ENCODE data around the gene THAP12.

DNA sequence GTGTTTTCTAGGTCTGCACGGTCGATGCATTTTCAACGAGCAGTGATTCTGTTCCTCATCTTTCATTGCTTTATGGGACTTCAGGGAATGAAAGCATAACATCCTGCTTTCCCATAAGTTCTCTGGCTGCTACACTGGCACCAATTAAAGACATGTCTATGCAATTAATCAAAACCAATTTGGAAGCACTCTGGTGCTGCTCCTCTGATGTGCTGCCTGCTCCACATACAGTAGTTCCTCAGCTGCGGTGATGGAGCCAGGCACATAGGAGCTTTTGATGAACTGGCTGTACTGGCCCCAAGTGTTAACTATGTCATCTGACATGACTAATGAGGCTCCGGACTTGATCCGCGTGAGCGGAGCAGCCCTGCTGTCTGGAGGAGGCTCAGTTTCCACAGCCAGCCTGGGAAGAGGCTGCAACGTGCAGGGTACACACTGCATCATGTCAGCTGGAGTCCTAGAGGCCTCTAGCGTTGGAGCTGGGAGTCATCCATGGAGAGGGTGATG is 30.0 kb upstream of the THAP12 start:
- TF ChIP-seq, protein P1, sequence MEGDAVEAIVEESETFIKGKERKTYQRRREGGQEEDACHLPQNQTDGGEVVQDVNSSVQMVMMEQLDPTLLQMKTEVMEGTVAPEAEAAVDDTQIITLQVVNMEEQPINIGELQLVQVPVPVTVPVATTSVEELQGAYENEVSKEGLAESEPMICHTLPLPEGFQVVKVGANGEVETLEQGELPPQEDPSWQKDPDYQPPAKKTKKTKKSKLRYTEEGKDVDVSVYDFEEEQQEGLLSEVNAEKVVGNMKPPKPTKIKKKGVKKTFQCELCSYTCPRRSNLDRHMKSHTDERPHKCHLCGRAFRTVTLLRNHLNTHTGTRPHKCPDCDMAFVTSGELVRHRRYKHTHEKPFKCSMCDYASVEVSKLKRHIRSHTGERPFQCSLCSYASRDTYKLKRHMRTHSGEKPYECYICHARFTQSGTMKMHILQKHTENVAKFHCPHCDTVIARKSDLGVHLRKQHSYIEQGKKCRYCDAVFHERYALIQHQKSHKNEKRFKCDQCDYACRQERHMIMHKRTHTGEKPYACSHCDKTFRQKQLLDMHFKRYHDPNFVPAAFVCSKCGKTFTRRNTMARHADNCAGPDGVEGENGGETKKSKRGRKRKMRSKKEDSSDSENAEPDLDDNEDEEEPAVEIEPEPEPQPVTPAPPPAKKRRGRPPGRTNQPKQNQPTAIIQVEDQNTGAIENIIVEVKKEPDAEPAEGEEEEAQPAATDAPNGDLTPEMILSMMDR (IDR thresholded peaks at IDR 0.05), result no peak
- TF ChIP-seq CREM (CRISPR knock-in tag; IDR thresholded peaks at IDR 0.05) (no peak), TEAD1 (CRISPR knock-in tag; IDR thresholded peaks at IDR 0.05) (no peak), SMAD3 (CRISPR knock-in tag; IDR thresholded peaks at IDR 0.05; ENCODE audit: borderline replicate concordance) (no peak), MYBL2 (CRISPR knock-in tag; IDR thresholded peaks at IDR 0.05) (no peak), ELF4 (CRISPR knock-in tag; IDR thresholded peaks at IDR 0.05; ENCODE audit: low read depth) (no peak), TCF7 (CRISPR knock-in tag; IDR thresholded peaks at IDR 0.05; ENCODE audit: low read depth) (no peak), NFYB (CRISPR knock-in tag; conservative IDR thresholded peaks at IDR 0.05; ENCODE audit: low read depth) (no peak)
- TF ChIP-seq, protein P2, sequence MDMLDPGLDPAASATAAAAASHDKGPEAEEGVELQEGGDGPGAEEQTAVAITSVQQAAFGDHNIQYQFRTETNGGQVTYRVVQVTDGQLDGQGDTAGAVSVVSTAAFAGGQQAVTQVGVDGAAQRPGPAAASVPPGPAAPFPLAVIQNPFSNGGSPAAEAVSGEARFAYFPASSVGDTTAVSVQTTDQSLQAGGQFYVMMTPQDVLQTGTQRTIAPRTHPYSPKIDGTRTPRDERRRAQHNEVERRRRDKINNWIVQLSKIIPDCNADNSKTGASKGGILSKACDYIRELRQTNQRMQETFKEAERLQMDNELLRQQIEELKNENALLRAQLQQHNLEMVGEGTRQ (CRISPR knock-in tag; IDR thresholded peaks at IDR 0.05), result no peak
- TF ChIP-seq, protein P3, sequence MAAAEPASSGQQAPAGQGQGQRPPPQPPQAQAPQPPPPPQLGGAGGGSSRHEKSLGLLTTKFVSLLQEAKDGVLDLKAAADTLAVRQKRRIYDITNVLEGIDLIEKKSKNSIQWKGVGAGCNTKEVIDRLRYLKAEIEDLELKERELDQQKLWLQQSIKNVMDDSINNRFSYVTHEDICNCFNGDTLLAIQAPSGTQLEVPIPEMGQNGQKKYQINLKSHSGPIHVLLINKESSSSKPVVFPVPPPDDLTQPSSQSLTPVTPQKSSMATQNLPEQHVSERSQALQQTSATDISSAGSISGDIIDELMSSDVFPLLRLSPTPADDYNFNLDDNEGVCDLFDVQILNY (CRISPR knock-in tag; IDR thresholded peaks at IDR 0.05), result no peak
- TF ChIP-seq, protein P4, sequence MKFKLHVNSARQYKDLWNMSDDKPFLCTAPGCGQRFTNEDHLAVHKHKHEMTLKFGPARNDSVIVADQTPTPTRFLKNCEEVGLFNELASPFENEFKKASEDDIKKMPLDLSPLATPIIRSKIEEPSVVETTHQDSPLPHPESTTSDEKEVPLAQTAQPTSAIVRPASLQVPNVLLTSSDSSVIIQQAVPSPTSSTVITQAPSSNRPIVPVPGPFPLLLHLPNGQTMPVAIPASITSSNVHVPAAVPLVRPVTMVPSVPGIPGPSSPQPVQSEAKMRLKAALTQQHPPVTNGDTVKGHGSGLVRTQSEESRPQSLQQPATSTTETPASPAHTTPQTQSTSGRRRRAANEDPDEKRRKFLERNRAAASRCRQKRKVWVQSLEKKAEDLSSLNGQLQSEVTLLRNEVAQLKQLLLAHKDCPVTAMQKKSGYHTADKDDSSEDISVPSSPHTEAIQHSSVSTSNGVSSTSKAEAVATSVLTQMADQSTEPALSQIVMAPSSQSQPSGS (CRISPR knock-in tag; IDR thresholded peaks at IDR 0.05; ENCODE audit: borderline replicate concordance, low read depth), result no peak
- TF ChIP-seq, protein P5, sequence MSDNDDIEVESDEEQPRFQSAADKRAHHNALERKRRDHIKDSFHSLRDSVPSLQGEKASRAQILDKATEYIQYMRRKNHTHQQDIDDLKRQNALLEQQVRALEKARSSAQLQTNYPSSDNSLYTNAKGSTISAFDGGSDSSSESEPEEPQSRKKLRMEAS (CRISPR knock-in tag; IDR thresholded peaks at IDR 0.05), result no peak
- TF ChIP-seq, protein P6, sequence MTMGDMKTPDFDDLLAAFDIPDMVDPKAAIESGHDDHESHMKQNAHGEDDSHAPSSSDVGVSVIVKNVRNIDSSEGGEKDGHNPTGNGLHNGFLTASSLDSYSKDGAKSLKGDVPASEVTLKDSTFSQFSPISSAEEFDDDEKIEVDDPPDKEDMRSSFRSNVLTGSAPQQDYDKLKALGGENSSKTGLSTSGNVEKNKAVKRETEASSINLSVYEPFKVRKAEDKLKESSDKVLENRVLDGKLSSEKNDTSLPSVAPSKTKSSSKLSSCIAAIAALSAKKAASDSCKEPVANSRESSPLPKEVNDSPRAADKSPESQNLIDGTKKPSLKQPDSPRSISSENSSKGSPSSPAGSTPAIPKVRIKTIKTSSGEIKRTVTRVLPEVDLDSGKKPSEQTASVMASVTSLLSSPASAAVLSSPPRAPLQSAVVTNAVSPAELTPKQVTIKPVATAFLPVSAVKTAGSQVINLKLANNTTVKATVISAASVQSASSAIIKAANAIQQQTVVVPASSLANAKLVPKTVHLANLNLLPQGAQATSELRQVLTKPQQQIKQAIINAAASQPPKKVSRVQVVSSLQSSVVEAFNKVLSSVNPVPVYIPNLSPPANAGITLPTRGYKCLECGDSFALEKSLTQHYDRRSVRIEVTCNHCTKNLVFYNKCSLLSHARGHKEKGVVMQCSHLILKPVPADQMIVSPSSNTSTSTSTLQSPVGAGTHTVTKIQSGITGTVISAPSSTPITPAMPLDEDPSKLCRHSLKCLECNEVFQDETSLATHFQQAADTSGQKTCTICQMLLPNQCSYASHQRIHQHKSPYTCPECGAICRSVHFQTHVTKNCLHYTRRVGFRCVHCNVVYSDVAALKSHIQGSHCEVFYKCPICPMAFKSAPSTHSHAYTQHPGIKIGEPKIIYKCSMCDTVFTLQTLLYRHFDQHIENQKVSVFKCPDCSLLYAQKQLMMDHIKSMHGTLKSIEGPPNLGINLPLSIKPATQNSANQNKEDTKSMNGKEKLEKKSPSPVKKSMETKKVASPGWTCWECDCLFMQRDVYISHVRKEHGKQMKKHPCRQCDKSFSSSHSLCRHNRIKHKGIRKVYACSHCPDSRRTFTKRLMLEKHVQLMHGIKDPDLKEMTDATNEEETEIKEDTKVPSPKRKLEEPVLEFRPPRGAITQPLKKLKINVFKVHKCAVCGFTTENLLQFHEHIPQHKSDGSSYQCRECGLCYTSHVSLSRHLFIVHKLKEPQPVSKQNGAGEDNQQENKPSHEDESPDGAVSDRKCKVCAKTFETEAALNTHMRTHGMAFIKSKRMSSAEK (CRISPR knock-in tag; IDR thresholded peaks at IDR 0.05; ENCODE audit: borderline replicate concordance), result no peak
